Neural crest cell (in vitro differentiated cells): ENCODE data around the gene MRO. TPM values are rescaled to one million over a fixed set of nuclear protein-coding genes. Genes with fewer than 3 reads are reported as not detected.
"Not testable (repeated sequence)": the region's sequence is repeated elsewhere in the genome, so short reads cannot be mapped to it uniquely, and the experiment has no call there.

Experiments
- DNase-seq: peaks from one replicate; pipeline ENCODE4 v3.0.0; 2021; ENCODE audit warnings: low read depth, mixed read lengths, low spot score
- H3K27ac Mint-ChIP-seq: one replicate; pipeline ENCODE4 v1.8.0; 2021; ENCODE audit warnings: mild to moderate bottlenecking, mixed read lengths; ENCODE audit not compliant: unreplicated experiment
- H3K27me3 Mint-ChIP-seq: 2 replicates; pipeline ENCODE4 v1.8.0; 2021; ENCODE audit warnings: low read depth, mild to moderate bottlenecking, mixed read lengths
- H3K36me3 Mint-ChIP-seq: 2 replicates; pipeline ENCODE4 v1.8.0; 2021; ENCODE audit warnings: low read depth, mild to moderate bottlenecking, mixed read lengths
- H3K4me1 Mint-ChIP-seq: 2 replicates; pipeline ENCODE4 v1.8.0; 2021; ENCODE audit warnings: mixed read lengths
- H3K4me3 Mint-ChIP-seq: one replicate; pipeline ENCODE4 v1.8.0; 2021; ENCODE audit warnings: mild to moderate bottlenecking, mixed read lengths
- H3K9me3 Mint-ChIP-seq: 2 replicates; pipeline ENCODE4 v1.8.0; 2021; ENCODE audit warnings: mixed read lengths
- total RNA-seq: library from RNA; stranded (reverse); gene quantifications from 2 replicates; pipeline ENCODE4 v1.2.1, GENCODE V29; 2021
- TF ChIP-seq, protein P1 (sequence below): fragments of 200-600 bp; sonication (generic); conservative IDR thresholded peaks from 2 replicates; pipeline ENCODE4 v1.5.0; 2021; ENCODE audit warnings: antibody characterized with exemption, mild to moderate bottlenecking

Gene MRO
- total RNA-seq, 1 donor from 2014 or later = 0.12 TPM

GRCh38 chr18:50861617-50862016, 41.8 kb upstream of the MRO start:
- Mint-ChIP-seq H3K4me3 (no peak overlapping the region), H3K27ac (no peak overlapping the region), H3K9me3 (no peaks in the 10 kb centered on the region), H3K36me3 (no peaks in the 10 kb centered on the region), H3K27me3 (no peaks in the 10 kb centered on the region), H3K4me1 (peaks cover 14% of the 10 kb centered on the region)
- no peak for DNase-seq
- TF ChIP-seq, protein P1, sequence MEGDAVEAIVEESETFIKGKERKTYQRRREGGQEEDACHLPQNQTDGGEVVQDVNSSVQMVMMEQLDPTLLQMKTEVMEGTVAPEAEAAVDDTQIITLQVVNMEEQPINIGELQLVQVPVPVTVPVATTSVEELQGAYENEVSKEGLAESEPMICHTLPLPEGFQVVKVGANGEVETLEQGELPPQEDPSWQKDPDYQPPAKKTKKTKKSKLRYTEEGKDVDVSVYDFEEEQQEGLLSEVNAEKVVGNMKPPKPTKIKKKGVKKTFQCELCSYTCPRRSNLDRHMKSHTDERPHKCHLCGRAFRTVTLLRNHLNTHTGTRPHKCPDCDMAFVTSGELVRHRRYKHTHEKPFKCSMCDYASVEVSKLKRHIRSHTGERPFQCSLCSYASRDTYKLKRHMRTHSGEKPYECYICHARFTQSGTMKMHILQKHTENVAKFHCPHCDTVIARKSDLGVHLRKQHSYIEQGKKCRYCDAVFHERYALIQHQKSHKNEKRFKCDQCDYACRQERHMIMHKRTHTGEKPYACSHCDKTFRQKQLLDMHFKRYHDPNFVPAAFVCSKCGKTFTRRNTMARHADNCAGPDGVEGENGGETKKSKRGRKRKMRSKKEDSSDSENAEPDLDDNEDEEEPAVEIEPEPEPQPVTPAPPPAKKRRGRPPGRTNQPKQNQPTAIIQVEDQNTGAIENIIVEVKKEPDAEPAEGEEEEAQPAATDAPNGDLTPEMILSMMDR = no peak

DNA sequence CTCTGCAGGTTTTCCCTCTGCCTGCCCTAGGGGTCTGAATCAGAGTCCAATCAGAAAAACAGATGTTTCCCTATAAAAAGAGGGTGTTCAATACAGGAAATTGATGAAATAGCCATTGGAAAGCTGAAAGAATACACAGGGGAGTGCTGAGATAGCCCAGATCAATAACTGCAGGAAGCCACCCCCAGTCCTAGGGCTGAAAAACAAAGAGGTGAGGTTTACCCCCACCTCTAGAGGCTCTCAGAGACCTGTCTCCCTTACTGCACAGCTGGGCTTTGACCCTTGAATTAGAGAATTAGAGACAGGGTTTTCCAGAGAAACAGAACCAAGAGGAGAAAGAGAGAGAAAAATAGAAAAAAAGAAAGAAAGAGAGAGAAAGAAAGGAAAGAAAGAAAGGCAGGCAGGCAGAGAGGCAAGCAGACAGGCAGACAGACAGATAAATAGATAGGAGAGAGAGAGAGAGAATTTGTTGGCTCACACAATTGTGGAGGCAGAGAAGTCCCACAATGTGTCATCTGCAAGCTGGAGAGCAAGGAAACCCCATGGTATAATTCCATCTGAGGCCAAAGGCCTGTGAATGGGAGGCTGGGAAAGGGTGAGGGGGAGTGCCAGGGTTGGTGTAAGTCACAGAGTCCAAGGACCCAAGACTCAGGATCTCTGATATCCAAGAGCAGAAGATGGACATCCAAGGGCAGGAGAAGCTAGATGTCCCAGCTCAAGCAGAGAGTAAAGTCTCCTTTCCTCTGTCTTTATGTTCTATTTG, 40.2 kb upstream of the MRO start:
- H3K27me3 Mint-ChIP-seq = no peaks in the 10 kb centered on the region
- no peak for DNase-seq
- H3K9me3 Mint-ChIP-seq = no peaks in the 10 kb centered on the region
- H3K4me1 Mint-ChIP-seq = peaks cover 18% of the 10 kb centered on the region
- H3K4me3 Mint-ChIP-seq = no peak overlapping the region
- no peaks in the 10 kb centered on the region for H3K36me3 Mint-ChIP-seq
- H3K27ac Mint-ChIP-seq = peak overlapping the region; percentile 10
- TF ChIP-seq, protein P1 = no peak

DNA sequence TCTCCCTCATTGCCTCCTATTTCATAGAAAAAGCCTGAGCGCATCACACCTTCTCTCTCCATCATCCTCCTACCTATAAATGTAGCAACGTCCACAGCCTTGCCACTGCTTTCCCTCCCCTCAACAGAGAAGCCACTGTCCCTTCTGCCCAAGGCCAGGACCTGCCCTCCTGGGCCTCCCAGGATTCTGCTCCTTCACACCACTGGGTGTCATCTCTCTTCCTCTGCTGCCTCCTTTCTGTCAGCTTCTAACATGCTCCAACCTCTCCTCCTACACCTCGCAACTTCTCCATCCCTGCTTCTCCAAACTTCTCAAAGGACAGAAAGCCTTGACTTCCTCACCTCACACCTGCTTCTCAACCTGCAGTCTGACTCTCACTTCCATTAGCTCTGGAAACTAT, 37.9 kb upstream of the MRO start:
- DNase-seq = no peak
- Mint-ChIP-seq H3K9me3 (peaks cover 4% of the 10 kb centered on the region), H3K4me1 (peaks cover 38% of the 10 kb centered on the region), H3K27me3 (no peaks in the 10 kb centered on the region), H3K36me3 (no peaks in the 10 kb centered on the region), H3K27ac (no peak overlapping the region), H3K4me3 (no peak overlapping the region)
- TF ChIP-seq, protein P1 = no peak

- not testable (repeated sequence) for H3K4me3 Mint-ChIP-seq, H3K9me3 Mint-ChIP-seq, H3K27me3 Mint-ChIP-seq, H3K36me3 Mint-ChIP-seq, H3K27ac Mint-ChIP-seq, DNase-seq
- H3K4me1 Mint-ChIP-seq = peaks cover 40% of the 10 kb centered on the region
Observed at GRCh38 chr18:50857166-50857565, 37.4 kb upstream of the MRO start.

DNA sequence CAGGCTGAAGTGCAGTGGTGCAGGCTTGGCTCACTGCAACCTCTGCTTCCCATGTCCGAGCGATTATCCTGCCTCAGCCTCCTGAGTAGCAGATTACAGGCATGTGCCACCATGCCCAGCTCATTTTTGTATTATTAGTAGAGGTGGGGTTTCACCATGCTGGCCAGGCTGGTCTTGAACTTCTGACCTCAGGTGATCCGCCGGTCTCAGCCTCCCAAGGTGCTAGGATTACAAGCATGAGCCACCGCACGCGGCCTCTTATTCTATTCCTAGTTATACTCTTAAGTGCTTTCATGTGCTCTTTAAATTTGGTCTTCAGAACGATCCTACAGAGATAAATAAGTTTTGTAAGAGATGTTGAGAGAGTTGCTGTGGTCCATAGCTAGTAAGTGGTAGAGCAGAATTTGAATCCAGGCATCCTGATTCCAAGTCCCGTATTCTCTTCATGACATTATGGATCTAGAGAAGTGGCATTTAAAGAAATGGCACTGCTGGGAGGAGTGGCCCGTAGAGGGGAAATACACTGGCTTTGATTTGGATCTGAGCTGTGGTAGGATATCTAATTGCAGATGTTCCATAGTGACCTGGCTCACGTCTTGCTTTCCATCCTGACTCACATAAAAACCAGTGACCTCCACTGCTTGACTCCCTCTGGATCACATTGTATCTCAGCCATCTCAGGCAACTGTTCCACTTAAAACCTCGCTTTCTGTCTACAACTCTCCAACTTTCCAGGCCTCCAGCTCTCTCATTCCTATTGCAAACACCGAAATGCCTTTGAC, 36.4 kb upstream of the MRO start:
- peaks cover 40% of the 10 kb centered on the region for H3K4me1 Mint-ChIP-seq

More for the DNA sequence above, 36.4 kb upstream of the MRO start:
- TF ChIP-seq, protein P1 = no peak
- Mint-ChIP-seq H3K9me3 (peaks cover 5% of the 10 kb centered on the region), H3K36me3 (no peaks in the 10 kb centered on the region), H3K27me3 (no peaks in the 10 kb centered on the region), H3K27ac (no peak overlapping the region), H3K4me3 (no peak overlapping the region)
- DNase-seq = no peak
